Amniotic epithelial cell (primary cell): ENCODE results near the gene RSL1D1.
"Not testable (repeated sequence)": the region's sequence is repeated elsewhere in the genome, so short reads cannot be mapped to it uniquely, and the experiment has no call there.

Source experiments
- DNase-seq: peaks from one replicate; pipeline ENCODE4 v3.0.0-alpha.2; 2010; ENCODE audit warnings: low read depth

RSL1D1 gene

GRCh38 chr16:11797166-11797956 is 54.0 kb downstream of the RSL1D1 start, which contains the start of gene ZC3H7A:
Gene ZC3H7A, minus strand, starts transcription at chr16:11797258. Its CDS starts 14,904 bp downstream, at chr16:11782354.
- DNase-seq: peak; percentile 96

GRCh38 chr16:11796227-11797165 is 54.8 kb downstream of the RSL1D1 start:
- DNase-seq: peak; percentile 42

DNA sequence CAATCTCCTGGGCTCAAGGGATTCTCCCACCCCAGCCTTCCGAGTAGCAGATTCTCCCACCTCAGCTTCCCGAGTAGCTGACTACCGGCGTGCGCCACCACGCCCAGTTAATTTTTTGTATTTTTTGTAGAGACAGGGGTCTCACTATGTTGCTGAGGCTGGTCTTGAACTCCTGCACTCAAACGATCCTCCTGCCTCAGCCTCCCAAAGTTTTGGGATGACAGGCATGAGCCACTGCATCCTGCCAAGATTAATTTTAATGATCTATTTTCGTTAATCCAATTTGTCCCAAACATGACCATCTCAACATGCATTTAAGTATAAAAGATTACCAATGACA is 55.5 kb downstream of the RSL1D1 start:
- DNase-seq: no peak

DNA sequence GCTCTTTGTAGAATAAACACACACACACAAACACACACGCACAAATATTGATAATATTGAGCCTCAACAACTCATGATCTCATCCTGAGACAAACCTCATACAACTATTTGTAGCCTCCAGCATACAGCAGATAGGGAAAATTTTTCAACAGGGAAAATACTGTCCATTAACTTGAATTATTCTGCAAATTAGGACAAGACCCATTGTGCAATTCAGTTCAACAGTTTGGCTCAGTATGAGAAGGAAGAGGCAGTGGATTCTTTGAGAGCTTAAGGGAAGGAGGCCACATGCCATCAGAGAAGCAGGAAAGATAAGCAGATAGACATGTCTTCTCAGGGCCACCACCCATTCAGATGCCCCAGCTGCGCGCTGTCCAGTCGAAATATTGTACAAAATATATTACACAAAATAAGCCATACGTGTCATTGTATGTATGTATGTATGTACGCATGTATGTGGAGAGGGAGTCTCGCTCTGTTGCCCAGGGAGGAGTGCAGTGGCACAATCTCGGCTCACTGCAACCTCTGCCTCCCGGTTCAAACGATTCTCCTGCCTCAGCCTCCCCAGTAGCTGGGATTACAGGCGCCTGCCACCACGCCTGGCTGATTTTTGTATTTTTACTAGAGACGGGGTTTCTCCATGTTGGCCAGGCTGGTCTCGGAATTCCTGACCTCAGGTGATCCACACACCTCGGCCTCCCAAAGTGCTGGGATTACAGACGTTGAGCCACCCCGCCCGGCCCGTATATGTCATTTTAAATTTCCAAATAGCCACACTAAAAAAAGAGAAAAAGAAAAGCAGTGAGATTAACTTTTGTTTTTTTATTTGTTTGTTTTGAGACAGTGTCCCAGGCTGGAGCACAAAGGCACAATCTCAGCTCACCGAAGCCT is 56.1 kb downstream of the RSL1D1 start:
- DNase-seq: no peak

DNA sequence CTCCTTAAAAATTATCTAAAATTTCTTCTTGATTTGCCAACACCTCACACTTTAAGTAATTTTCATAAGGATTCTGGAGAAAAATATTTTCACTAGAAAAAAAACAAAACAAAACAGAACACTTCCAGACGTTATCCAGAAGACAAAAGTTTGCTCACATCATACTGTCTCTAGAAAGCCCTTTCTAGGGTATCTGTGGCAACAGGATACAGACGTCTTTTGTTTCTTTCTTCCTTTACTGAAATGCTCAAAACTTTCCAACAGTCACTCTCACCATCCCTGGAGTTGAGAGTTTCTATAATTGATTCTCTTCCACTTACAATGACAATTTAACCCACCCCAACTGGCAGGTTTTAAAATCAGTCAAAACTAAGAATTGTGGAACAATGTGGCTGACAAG is 56.9 kb downstream of the RSL1D1 start:
- no peak for DNase-seq

- DNase-seq: peak; percentile 57
Measured at GRCh38 chr16:11793840-11794239, 57.5 kb downstream of the RSL1D1 start.

DNA sequence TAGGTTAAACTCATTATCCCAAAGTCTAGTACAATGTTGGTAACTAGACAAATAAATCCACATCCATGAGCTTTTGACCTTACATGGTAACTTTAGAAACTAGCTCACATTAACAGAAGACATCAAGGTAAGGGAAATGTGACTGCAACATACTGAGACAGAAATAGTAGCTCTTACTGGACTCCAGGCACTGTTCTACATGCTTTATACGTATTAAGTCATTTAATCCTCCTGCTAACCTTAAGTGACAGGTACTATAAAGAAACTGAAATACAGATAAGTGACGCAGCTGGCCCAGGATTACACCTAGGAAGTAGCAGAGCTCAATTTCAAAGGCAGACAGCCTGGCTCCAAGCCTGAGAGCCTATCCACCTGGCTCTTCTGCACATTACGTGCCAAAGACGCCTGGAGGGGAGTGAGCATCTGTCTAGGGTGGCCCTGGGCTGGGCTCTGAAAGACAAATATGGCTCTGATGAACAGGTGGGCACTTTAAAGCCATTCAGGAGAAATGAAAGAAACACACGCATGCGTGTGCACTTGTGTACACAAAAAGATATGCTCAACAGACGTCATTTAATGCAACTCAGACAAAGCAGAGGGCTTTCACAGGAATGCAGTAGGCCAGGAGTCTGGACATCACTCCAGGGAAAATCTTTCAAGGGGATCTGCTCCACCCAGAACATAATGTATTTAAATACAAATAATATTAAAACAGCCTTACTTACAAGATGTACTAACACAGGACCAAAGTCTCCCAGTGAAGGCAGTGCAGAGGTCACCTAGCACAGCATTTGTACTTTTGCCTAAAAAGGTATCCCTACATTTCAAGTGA is 58.7 kb downstream of the RSL1D1 start:
- no peak for DNase-seq

DNA sequence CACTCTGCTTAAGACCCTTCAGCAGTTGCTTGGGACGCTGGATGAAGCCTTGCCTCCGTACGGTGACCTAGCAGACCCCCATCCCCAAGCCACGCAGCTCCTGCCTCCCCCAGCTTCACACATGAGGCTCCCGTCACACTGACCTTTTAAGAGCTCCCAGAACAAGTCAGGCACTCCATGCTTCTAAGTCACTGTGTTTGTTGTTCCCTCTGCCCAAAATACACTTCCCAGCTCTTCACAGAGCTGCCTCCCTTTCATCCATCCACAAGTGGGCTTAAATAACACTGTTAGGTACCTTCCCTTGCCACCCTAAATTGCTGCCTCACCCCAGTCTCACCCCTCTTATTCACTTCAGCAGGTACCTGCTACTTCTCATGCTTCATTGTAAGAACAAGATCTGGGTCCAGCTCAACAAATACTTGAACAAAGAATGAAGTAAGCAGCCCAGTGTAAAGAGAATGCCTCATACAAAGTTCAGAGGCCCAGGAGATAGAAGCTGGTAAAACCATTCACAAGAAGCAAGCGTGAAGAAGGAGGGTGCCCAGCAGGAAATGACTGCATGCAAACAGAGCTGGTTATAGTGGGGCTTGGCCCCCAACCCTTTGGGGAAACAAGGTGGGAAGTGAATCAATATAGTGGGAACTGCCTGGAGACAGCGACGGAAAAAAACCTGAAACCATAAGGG is 60.1 kb downstream of the RSL1D1 start:
- DNase-seq: no peak

DNA sequence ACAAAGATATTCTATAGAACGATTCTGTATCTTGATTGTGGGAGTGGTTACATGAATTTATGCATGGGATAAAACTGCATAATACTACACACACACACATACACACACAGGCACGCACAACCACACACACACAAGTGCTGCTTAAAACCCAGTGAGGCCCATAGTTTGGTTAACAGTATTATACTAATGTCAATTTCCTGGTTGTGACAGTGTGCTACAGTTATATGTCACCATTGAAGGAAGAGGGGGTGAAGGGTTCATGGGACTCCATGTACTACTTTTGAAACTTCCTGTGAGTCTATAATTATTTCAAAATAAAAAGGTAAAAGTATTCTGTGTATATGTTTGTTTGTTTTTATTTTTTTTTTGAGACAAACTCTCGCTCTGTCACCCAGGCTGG is 62.4 kb downstream of the RSL1D1 start:
- no peak for DNase-seq

GRCh38 chr16:11784980-11785599 is 66.3 kb downstream of the RSL1D1 start:
- DNase-seq: not testable (repeated sequence)

DNA sequence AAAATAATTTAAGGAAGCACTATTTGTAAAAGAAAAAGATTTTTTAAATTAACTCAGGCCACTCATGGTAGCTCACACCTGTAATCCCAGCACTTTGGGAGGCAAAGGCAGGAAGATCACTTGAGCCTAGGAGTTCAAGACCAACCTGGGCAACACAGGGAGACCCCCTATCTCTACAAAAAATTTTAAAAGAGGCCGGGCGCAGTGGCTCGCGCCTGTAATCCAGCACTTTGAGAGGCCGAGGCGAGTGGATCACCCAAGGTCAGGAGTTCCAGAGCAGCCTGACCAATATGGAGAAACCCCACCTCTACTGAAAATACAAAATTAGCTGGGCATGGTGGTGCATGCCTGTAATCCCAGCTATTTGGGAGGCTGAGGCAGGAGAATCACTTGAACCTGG is 67.0 kb downstream of the RSL1D1 start:
- DNase-seq: not testable (repeated sequence)

DNA sequence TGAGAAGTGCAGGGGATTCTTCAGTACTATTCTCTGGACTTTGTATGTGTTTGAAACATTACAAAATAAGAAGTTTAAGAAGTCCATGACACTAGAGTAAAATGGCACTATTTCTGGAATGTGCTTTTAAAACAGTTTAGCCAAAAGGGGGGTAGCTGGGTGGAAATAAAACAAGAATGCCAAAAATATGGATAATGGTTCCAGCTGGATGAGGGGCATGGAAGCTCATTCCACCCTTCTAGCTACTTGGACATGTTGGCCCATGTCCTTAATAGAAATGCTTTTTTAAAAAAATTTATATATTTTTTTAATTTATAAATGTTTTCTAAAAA is 67.3 kb downstream of the RSL1D1 start:
- DNase-seq: no peak
